Measurements from ENCODE around the gene CPEB1.
"Not testable (repeated sequence)": the region's sequence is repeated elsewhere in the genome, so short reads cannot be mapped to it uniquely, and the experiment has no call there.

The CPEB1 gene

GRCh38 chr15:82648257-82649103, 1.3 kb upstream of the CPEB1 start:
- DNase-seq = no peak

GRCh38 chr15:82647835-82648256, 683 bp upstream of the CPEB1 start:
- DNase-seq = no peak

GRCh38 chr15:82646250-82647044, 716 bp downstream of the CPEB1 start:
- DNase-seq = peak; percentile 74

GRCh38 chr15:82644967-82645852, 2.0 kb downstream of the CPEB1 start:
- DNase-seq = not testable (repeated sequence)

- DNase-seq = no peak
These were observed 3.2 kb downstream of the CPEB1 start for GRCh38 chr15:82643992-82644391.

- no peak for DNase-seq
These were observed 4.5 kb downstream of the CPEB1 start for GRCh38 chr15:82642656-82643055.

GRCh38 chr15:82641129-82641798, 5.9 kb downstream of the CPEB1 start:
- DNase-seq = no peak

- DNase-seq = no peak
These were observed 6.5 kb downstream of the CPEB1 start for GRCh38 chr15:82640672-82641071.

GRCh38 chr15:82635798-82636197, 11.4 kb downstream of the CPEB1 start:
- no peak for DNase-seq

GRCh38 chr15:82630033-82630432, 17.1 kb downstream of the CPEB1 start:
- DNase-seq = no peak

GRCh38 chr15:82625136-82625535, 22.0 kb downstream of the CPEB1 start:
- no peak for DNase-seq

GRCh38 chr15:82624438-82624837, 22.7 kb downstream of the CPEB1 start:
- DNase-seq = no peak

GRCh38 chr15:82624008-82624407, 23.2 kb downstream of the CPEB1 start:
- DNase-seq = no peak

- no peak for DNase-seq
These were observed 25.2 kb downstream of the CPEB1 start for GRCh38 chr15:82621970-82622369.

GRCh38 chr15:82613747-82614146, 33.4 kb downstream of the CPEB1 start:
- DNase-seq = no peak

GRCh38 chr15:82611348-82611747, 35.8 kb downstream of the CPEB1 start:
- no peak for DNase-seq

GRCh38 chr15:82602195-82602594, 45.0 kb downstream of the CPEB1 start:
- DNase-seq = no peak

GRCh38 chr15:82599862-82600261, 47.3 kb downstream of the CPEB1 start:
- no peak for DNase-seq

- DNase-seq = no peak
These were observed 49.3 kb downstream of the CPEB1 start for GRCh38 chr15:82597815-82598214.

- DNase-seq = no peak
These were observed 51.4 kb downstream of the CPEB1 start for GRCh38 chr15:82595766-82596165.

GRCh38 chr15:82595203-82595602, 52.0 kb downstream of the CPEB1 start:
- DNase-seq = no peak

- DNase-seq = no peak
These were observed 59.4 kb downstream of the CPEB1 start for GRCh38 chr15:82587805-82588204.
